ENCODE results near the gene NKX6-2.

GRCh38 chr10:132826524-132827422 lies 40.8 kb upstream of the NKX6-2 start:
- TF ChIP-seq CTCF (IDR thresholded peaks at IDR 0.05), result no peak
- TF ChIP-seq POLR2A (IDR thresholded peaks at IDR 0.05), result no peak
- no peak for TF ChIP-seq POLR2AphosphoS5 (IDR thresholded peaks at IDR 0.05)
- TF ChIP-seq EP300 (IDR thresholded peaks at IDR 0.05), result no peak

All from gastroesophageal sphincter (tissue), 3 donors.